HG03378 (cell line): ENCODE data around the gene KIAA1217.

Experiments
- ATAC-seq: cut with Tn5 transposase; IDR thresholded peaks from one replicate; pipeline ENCODE4 v1.9.1; 2021; ENCODE audit warnings: mild to moderate bottlenecking, moderate library complexity; ENCODE audit not compliant: unreplicated experiment

KIAA1217 gene

GRCh38 chr10:24242562-24242961 lies 33.6 kb downstream of the KIAA1217 start:
- ATAC-seq = no peak

DNA sequence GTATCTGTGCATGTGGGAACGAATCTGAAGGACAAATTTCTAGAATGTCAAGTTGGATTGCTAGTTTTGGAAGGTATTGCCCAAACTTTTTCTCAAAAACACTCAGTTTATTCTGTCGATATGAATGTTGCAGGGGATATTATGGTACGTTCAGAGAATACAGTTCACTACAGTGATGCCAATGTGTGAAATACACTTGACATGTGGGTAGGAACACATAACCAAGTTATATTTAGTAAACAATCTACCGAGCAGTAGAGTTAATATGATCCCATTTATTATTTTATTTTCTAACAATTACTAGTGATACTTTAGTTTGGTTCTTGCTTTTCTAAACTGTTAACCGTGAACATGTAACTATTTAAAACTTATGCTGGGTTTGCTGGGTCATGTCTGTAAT lies 37.4 kb downstream of the KIAA1217 start:
- no peak for ATAC-seq

DNA sequence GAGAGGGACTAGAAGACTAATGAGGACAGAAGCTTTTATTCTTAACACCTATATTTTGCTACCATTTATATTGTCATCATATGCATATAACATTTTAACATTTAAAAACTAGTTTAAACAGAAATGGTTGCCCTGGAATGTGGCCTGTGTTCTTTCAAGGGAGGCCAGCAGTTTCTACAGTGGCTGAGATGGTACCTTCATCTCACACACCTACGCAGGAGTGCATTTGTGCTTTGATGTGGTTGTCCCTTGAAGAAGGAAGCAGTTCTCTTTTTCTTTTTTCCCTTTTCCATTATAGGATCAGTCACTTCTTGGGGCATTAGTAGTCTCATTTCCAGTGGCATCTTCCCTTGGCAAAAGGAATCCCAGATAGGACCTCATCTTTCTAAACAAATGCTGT lies 38.9 kb downstream of the KIAA1217 start:
- ATAC-seq = no peak

- no peak for ATAC-seq
These were observed 41.0 kb downstream of the KIAA1217 start for GRCh38 chr10:24249829-24250415.

GRCh38 chr10:24251547-24251946 lies 42.6 kb downstream of the KIAA1217 start:
- no peak for ATAC-seq

GRCh38 chr10:24254180-24254579 lies 45.2 kb downstream of the KIAA1217 start:
- no peak for ATAC-seq

- no peak for ATAC-seq
These were observed 46.4 kb downstream of the KIAA1217 start for GRCh38 chr10:24255115-24255880.

DNA sequence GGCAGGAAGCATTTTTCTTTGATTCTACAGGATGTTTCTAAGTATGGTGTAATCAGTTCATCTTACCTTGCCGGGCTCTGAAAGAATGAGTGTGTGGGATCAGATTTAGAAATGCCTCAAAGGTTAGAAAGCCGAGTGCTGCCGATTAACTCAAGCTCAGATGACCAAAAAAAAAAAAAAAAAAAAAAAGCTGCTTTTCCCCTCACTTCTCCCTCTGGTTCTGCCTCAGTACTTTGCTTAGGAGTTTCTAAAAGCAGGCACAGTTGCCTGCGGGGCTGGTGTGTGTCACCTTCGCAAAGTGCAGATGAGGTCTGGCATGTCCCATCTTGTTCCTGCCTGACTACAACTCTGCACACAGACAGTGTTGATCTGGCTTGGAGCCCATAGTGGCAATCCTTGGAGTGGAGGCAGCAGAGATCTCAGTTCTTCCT lies 47.0 kb downstream of the KIAA1217 start:
- no peak for ATAC-seq

DNA sequence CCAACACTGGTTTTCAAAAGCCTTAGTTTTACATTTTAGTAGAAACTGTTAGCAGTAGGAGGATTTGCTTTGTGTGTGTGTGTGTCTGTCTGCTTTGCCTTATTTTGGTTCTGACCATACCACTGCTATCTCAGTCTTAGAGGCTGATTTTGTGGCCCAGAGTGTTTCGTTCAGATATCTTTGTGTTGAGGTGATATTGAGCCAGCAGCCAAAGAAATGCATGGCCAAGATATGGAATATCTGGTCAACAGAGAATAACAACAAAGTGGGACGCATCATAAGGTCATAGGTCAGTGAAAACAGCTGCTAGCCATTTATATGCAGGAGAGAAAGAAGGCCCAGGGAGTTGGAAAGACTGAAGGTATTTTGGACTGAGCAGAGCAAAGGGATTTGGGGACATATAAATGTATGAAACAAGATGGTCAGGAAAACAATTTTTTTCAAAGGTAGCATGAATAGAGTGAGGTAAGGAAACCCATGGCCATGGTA lies 47.7 kb downstream of the KIAA1217 start:
- ATAC-seq = no peak

GRCh38 chr10:24257588-24257987 lies 48.6 kb downstream of the KIAA1217 start:
- ATAC-seq = no peak

GRCh38 chr10:24259365-24260130 lies 50.6 kb downstream of the KIAA1217 start:
- ATAC-seq = no peak

DNA sequence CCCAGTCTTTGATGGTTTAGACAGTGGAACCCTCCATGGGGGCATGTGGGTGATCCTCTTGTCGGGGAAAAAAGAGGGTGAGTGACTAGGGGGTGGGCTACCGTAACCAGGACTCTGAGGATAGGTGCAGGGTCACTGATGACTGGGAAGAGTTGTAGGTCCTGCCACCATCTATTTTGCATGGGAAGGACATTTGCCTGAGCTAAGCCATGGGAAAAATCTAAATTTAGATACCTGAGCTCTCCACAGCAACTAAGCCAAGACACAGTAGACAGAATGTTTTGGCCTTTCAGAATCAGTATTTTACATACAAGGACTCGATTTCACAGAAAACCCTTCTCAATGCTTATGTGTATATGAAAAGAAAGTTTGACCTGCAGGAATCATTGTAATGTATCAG lies 52.7 kb downstream of the KIAA1217 start:
- ATAC-seq = no peak

- no peak for ATAC-seq
These were observed 54.1 kb downstream of the KIAA1217 start for GRCh38 chr10:24262929-24263590.

DNA sequence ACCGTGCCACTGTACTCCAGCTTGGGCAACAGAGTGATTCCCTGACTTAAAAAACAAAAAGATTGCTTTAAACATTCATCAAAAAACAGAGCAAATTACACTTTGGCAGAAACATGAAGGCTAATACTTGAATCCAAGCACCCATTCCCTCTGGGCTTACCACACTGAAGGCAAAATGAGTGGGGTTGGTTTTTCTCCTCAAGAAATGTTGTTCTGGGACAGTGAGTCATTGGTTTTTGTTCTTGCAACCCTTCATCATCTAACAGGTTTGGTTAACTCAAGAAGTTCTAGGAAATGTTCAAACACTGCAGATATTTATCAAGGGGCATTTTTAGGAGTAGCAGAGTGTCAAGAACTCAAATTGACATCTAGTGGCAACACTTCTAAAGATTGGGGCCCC lies 60.5 kb downstream of the KIAA1217 start:
- ATAC-seq = no peak

- no peak for ATAC-seq
These were observed 63.4 kb downstream of the KIAA1217 start for GRCh38 chr10:24272374-24272773.

- no peak for ATAC-seq
These were observed 68.3 kb downstream of the KIAA1217 start for GRCh38 chr10:24277277-24277676.

- ATAC-seq = no peak
These were observed 68.8 kb downstream of the KIAA1217 start for GRCh38 chr10:24277771-24278170.

DNA sequence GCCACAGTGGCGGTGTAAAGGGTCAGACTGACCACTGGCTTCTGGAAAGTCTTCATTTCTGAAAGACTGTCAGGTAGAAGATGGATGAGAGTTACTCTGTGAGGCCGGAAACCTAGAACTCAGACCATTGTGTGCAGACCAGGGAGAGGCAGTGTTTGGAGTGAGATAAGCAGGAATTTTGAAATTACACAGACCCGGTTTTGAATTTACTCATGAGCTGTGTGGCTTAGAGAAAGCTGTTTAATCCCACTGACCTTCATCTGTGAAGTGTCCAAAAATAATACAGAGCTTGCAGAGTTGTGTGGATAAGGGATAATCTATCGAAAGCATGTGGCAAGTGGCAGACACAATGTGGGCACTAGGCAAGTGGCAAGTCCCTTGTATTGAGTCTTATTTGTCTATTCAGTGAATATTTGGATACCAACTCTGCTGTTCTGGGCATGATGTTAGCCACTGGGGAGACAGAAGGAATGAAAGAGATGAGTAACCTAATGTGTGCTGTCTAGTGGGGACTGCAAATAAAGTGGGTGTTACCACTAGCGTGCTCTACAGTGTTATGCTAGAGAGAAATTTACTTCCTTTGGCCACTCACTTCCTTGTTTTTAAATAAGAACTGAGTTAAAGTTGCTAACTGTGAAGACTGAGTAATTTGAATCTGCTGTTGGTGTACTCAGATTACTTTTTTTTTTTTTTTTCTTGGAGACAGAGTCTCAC lies 69.4 kb downstream of the KIAA1217 start:
- no peak for ATAC-seq

DNA sequence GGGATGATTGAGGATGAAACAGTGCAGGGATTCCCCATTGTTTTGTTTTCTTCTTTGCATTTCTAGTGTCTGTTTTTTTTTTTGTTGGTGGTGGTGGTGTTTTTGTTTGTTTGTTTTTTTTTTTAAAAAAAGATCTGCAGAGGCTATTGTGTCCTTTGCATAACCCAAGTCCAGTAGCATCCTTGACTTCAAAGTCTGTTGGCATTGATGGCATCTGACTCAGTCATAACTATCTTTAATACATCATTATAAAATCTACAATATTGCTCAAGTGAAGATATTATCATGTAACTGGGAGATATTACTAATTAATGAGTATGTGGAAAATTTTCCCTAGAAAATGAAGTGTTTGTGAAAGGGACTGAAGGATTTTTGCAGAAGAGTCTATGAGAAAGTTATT lies 70.2 kb downstream of the KIAA1217 start:
- no peak for ATAC-seq

DNA sequence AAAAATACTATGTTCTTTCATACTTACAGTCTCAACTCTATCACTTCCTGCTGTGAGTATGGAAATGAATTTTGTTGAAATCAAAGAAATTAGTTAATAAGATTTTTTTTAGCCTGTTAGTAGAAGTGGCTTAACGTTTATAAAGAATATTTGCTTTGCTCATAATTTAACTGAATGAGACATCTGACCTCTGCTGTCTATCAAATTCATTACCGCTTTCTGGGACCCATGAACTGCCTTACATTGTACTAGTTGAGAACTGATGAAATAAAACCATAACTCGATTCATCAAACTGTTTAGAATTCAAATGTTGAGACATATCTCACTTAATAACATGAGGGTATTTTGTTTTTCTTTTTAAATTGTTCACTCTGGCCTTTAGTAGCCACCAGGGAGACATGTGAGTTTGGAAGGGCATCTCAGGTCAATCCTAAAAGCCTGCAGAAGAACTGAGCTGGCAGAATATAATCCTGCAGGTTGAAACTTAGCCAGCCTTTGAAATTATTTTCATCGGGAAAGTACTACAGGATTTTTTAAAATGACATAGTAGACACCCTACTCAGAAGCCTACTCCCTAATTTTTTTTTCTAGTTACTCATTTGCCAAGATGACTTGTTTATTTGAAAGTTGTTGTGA lies 78.7 kb downstream of the KIAA1217 start:
- no peak for ATAC-seq
